ENCODE results near the gene TIMM23. TPM values are rescaled to one million over a fixed set of nuclear protein-coding genes. Genes with fewer than 3 reads are reported as not detected.
"Not testable (repeated sequence)": the region's sequence is repeated elsewhere in the genome, so short reads cannot be mapped to it uniquely, and the experiment has no call there.

Gene TIMM23
- total and polyA plus RNA-seq, 2 donors (not counting 1 experiment from before 2014, with no cell fraction given) = 21.1 to 28.3 TPM

DNA sequence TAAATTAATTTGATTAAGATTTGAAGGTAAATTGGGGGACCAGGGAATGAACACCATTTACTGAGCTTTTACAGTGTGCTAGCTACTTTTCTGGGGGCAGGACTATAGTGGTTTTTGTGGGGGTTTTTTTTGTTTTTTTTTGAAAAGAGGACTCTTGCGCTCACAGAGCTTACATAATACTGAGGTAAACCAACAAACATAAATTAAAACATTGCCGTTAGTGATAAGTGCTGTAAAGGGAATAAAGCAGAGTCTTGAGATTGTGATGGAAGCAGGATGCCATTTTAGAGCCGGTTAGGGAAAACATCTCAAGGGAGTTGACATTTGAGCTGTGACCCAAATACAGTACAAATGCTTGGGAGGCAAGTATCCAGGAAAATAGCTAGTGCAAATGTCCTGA is 1.8 kb downstream of the TIMM23 start:
- H3K9ac ChIP-seq (ENCODE audit: low read length); H3K27ac ChIP-seq (ENCODE audit: low read length in 2 of 2); ATAC-seq (ENCODE audit: low read depth); H3K4me2 ChIP-seq (replicated peaks; ENCODE audit: low read depth, low read length, poor library complexity, severe bottlenecking); H3K36me3 ChIP-seq (replicated peaks in 1 of 2; ENCODE audit: control extremely low read depth in 1 of 2, control insufficient read depth in 1 of 2, extremely low read depth in 1 of 2, insufficient read depth in 2 of 2, low read length in 1 of 2); H4K20me1 ChIP-seq (ENCODE audit: control insufficient read depth, insufficient read depth, low read length, poor library complexity, severe bottlenecking); H2AFZ ChIP-seq (ENCODE audit: insufficient read depth, low read depth, low read length, poor library complexity, severe bottlenecking); H3K27ac Mint-ChIP-seq; H3K9me3 ChIP-seq (ENCODE audit: control extremely low read depth in 1 of 3, control insufficient read depth in 2 of 3, insufficient read depth in 1 of 3, low read length in 2 of 3); H3K27me3 ChIP-seq (replicated peaks in 1 of 4; ENCODE audit: control extremely low read depth in 1 of 4, control insufficient read depth in 3 of 4, insufficient read depth in 4 of 4, low read length in 3 of 4); CTCF ChIA-PET; H3K27me3 Mint-ChIP-seq; POLR2A ChIA-PET; H3K4me3 ChIP-seq (ENCODE audit: control extremely low read depth in 1 of 5, extremely low read depth in 1 of 5, insufficient read depth in 1 of 5, low read depth in 2 of 5, low read length in 4 of 5); H3K9me3 Mint-ChIP-seq (ENCODE audit: insufficient read depth); DNase-seq: not testable (repeated sequence)
- peaks cover 46% of the 10 kb centered on the region for H3K79me2 ChIP-seq (ENCODE audit: control insufficient read depth, insufficient read depth, low read length)
- 50% methylated on average over 1 of the region's 3 CpGs for WGBS (ENCODE audit: insufficient coverage)
- Mint-ChIP-seq H3K4me1 (peaks cover 30% of the 10 kb centered on the region), H3K4me3 (peak overlapping the region; percentile 34)
- intact Hi-C loops (cut with micrococcal nuclease) = loop anchor here (5.0 kb wide), 1 partner anchor 972 kb away; the partner anchor contains the start of gene ZNF22
- H3K4me1 ChIP-seq (ENCODE audit: control insufficient read depth in 2 of 2, insufficient read depth in 2 of 2, low read length in 2 of 2) = peaks cover 11 to 17% of the 10 kb centered on the region in 2 donors

DNA sequence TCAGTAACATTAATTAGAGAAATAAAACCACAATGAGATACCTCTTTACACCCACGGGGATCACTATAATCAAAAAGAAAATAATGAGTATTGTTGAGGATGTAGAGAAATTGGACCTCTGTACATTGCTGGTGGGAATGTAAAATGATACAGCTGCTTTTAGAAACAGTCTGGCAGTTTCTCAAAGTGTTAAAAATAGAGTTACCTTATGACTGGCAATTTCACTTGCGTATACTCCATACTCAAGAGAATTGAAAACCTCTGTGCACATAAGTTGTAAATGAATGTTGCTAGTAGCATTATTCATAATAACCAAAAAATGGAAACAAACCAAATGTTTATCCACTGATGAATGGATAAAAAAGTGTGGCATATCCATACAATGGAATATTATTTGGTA is 6.3 kb downstream of the TIMM23 start:
- POLR2A ChIA-PET, H3K4me3 Mint-ChIP-seq: not testable (repeated sequence)

DNA sequence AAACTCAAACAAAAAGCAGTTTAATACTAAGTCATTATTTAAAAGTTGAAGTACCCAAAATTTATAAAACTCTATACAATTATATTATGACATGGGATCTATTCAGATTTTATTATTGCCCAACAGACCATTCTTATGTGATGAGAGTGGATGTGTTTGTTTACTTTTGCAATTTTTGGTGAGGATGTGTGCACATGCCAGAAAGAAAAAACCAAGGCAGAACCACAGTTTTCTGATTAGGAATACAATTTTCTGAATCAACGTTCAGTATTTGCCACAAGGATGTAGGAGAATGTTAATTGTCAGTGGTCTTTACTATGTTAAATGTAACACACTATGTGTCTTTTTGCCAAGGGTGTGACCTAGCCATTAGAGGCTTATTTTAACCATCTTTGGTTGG is 9.1 kb downstream of the TIMM23 start:
- POLR2A ChIA-PET; ATAC-seq (ENCODE audit: low read depth); H3K79me2 ChIP-seq (ENCODE audit: control insufficient read depth, insufficient read depth, low read length); H3K9ac ChIP-seq (ENCODE audit: low read length); H4K20me1 ChIP-seq (ENCODE audit: control insufficient read depth, insufficient read depth, low read length, poor library complexity, severe bottlenecking); CTCF ChIA-PET; H3K4me3 ChIP-seq (ENCODE audit: control extremely low read depth in 1 of 5, extremely low read depth in 1 of 5, insufficient read depth in 1 of 5, low read depth in 2 of 5, low read length in 4 of 5); DNase-seq; H3K27ac Mint-ChIP-seq; H3K27ac ChIP-seq (ENCODE audit: low read length in 2 of 2); H3K4me3 Mint-ChIP-seq; H3K4me2 ChIP-seq (replicated peaks; ENCODE audit: low read depth, low read length, poor library complexity, severe bottlenecking); H3K4me1 Mint-ChIP-seq; H3K4me1 ChIP-seq (ENCODE audit: control insufficient read depth in 2 of 2, insufficient read depth in 2 of 2, low read length in 2 of 2); H3K9me3 ChIP-seq (ENCODE audit: control extremely low read depth in 1 of 3, control insufficient read depth in 2 of 3, insufficient read depth in 1 of 3, low read length in 2 of 3); H3K27me3 ChIP-seq (replicated peaks in 1 of 4; ENCODE audit: control extremely low read depth in 1 of 4, control insufficient read depth in 3 of 4, insufficient read depth in 4 of 4, low read length in 3 of 4); H3K36me3 ChIP-seq (replicated peaks in 1 of 2; ENCODE audit: control extremely low read depth in 1 of 2, control insufficient read depth in 1 of 2, extremely low read depth in 1 of 2, insufficient read depth in 2 of 2, low read length in 1 of 2); H3K9me3 Mint-ChIP-seq (ENCODE audit: insufficient read depth); H2AFZ ChIP-seq (ENCODE audit: insufficient read depth, low read depth, low read length, poor library complexity, severe bottlenecking); intact Hi-C loops (cut with micrococcal nuclease); H3K27me3 Mint-ChIP-seq: not testable (repeated sequence)
- WGBS (ENCODE audit: insufficient coverage) = no CpG with 5 or more reads among the region's 1 CpG

More for the DNA sequence above, 6.3 kb downstream of the TIMM23 start:
- H4K20me1 ChIP-seq (ENCODE audit: control insufficient read depth, insufficient read depth, low read length, poor library complexity, severe bottlenecking); CTCF ChIA-PET; H3K27ac ChIP-seq (ENCODE audit: low read length in 2 of 2); H3K4me1 Mint-ChIP-seq; H3K27ac Mint-ChIP-seq; H3K4me3 ChIP-seq (ENCODE audit: control extremely low read depth in 1 of 5, extremely low read depth in 1 of 5, insufficient read depth in 1 of 5, low read depth in 2 of 5, low read length in 4 of 5); H3K36me3 ChIP-seq (replicated peaks in 1 of 2; ENCODE audit: control extremely low read depth in 1 of 2, control insufficient read depth in 1 of 2, extremely low read depth in 1 of 2, insufficient read depth in 2 of 2, low read length in 1 of 2); H3K4me1 ChIP-seq (ENCODE audit: control insufficient read depth in 2 of 2, insufficient read depth in 2 of 2, low read length in 2 of 2); H3K9ac ChIP-seq (ENCODE audit: low read length); H3K27me3 ChIP-seq (replicated peaks in 1 of 4; ENCODE audit: control extremely low read depth in 1 of 4, control insufficient read depth in 3 of 4, insufficient read depth in 4 of 4, low read length in 3 of 4); H3K27me3 Mint-ChIP-seq; DNase-seq; H3K9me3 ChIP-seq (ENCODE audit: control extremely low read depth in 1 of 3, control insufficient read depth in 2 of 3, insufficient read depth in 1 of 3, low read length in 2 of 3); H2AFZ ChIP-seq (ENCODE audit: insufficient read depth, low read depth, low read length, poor library complexity, severe bottlenecking); intact Hi-C loops (cut with micrococcal nuclease); ATAC-seq (ENCODE audit: low read depth); H3K4me2 ChIP-seq (replicated peaks; ENCODE audit: low read depth, low read length, poor library complexity, severe bottlenecking); H3K9me3 Mint-ChIP-seq (ENCODE audit: insufficient read depth): not testable (repeated sequence)
- H3K79me2 ChIP-seq (ENCODE audit: control insufficient read depth, insufficient read depth, low read length) = peaks cover 17% of the 10 kb centered on the region
- WGBS (ENCODE audit: insufficient coverage) = no CpG with 5 or more reads among the region's 2 CpGs

All from B cell (primary cell).